Tongue (tissue), 2 donors: ENCODE measurements around the gene PCDHB8. TPM values are rescaled to one million over a fixed set of nuclear protein-coding genes. Genes with fewer than 3 reads are reported as not detected.
"Not testable (repeated sequence)": the region's sequence is repeated elsewhere in the genome, so short reads cannot be mapped to it uniquely, and the experiment has no call there.

Experiments used
- DNase-seq: peaks from one replicate; pipeline ENCODE4 v3.0.0-alpha.2; 2015
- total RNA-seq: library from RNA; depleted of rRNA; stranded (reverse); fragments of >200 nt; gene quantifications from one replicate; pipeline ENCODE4 v1.2.3, GENCODE V29; 2014

PCDHB8 gene
- 2.3 TPM for total RNA-seq

GRCh38 chr5:141177577-141178191 lies at the start of gene PCDHB8:
Gene PCDHB8 (plus strand): TSS chr5:141177790. CDS start chr5:141178035, 245 bp downstream.
- not testable (repeated sequence) for DNase-seq

GRCh38 chr5:141135030-141135717 lies 42.4 kb upstream of the PCDHB8 start, which contains the start of gene PCDHB5:
Gene PCDHB5 (plus strand): TSS chr5:141135206. CDS start chr5:141135435, 229 bp downstream.
- DNase-seq: peak; percentile 15

GRCh38 chr5:141135718-141136266 lies 41.8 kb upstream of the PCDHB8 start:
- no peak for DNase-seq

- DNase-seq: not testable (repeated sequence)
These were observed 40.2 kb upstream of the PCDHB8 start for GRCh38 chr5:141137346-141137745.

GRCh38 chr5:141149812-141150211 lies 27.8 kb upstream of the PCDHB8 start, which contains the start of gene PCDHB6:
Gene PCDHB6 (plus strand): TSS chr5:141150057. CDS start chr5:141150258, 201 bp downstream.
- DNase-seq: peak; percentile 40

- DNase-seq: no peak
These were observed 27.2 kb upstream of the PCDHB8 start for GRCh38 chr5:141150224-141150992.

- DNase-seq: no peak
These were observed 26.6 kb upstream of the PCDHB8 start for GRCh38 chr5:141150993-141151325.

GRCh38 chr5:141151632-141152031 lies 26.0 kb upstream of the PCDHB8 start:
- not testable (repeated sequence) for DNase-seq

- DNase-seq: not testable (repeated sequence)
These were observed 25.5 kb upstream of the PCDHB8 start for GRCh38 chr5:141152096-141152495.

- DNase-seq: no peak
These were observed 21.8 kb upstream of the PCDHB8 start for GRCh38 chr5:141155540-141156374.

- not testable (repeated sequence) for DNase-seq
These were observed 20.2 kb upstream of the PCDHB8 start for GRCh38 chr5:141157356-141157755.

- DNase-seq: not testable (repeated sequence)
These were observed 19.7 kb upstream of the PCDHB8 start for GRCh38 chr5:141157901-141158300.

GRCh38 chr5:141172381-141173204 lies 5.0 kb upstream of the PCDHB8 start, which contains the start of gene PCDHB7:
Gene PCDHB7 (plus strand): TSS chr5:141172644. CDS start chr5:141172836, 192 bp downstream.
- peak; percentile 54 for DNase-seq

- not testable (repeated sequence) for DNase-seq
These were observed 3.1 kb upstream of the PCDHB8 start for GRCh38 chr5:141174291-141175104.

- DNase-seq: no peak
These were observed 1.7 kb upstream of the PCDHB8 start for GRCh38 chr5:141175933-141176332.

- not testable (repeated sequence) for DNase-seq
These were observed 1.8 kb downstream of the PCDHB8 start for GRCh38 chr5:141179371-141179770.

- not testable (repeated sequence) for DNase-seq
These were observed 2.3 kb downstream of the PCDHB8 start for GRCh38 chr5:141179876-141180275.

GRCh38 chr5:141180313-141180712 lies 2.7 kb downstream of the PCDHB8 start:
- DNase-seq: no peak

GRCh38 chr5:141182248-141182647 lies 4.7 kb downstream of the PCDHB8 start, which contains the start of gene PCDHB16:
Gene PCDHB16 (plus strand): TSS chr5:141182387. CDS start chr5:141182560, 173 bp downstream.
- DNase-seq: peak; percentile 65
